Ovary (tissue), 9 donors: ENCODE measurements around the gene CCDC137. TPM values are rescaled to one million over a fixed set of nuclear protein-coding genes. Genes with fewer than 3 reads are reported as not detected.

Experiments used
- DNase-seq, 5 donors: peaks; one replicate each; pipeline ENCODE4 v3.0.0-alpha.2; 2019 to 2020
- H3K27ac ChIP-seq, 2 donors: fragments of 200-600 bp; one replicate each; pipeline versions ENCODE4 v1.5.1 to v1.8.0; 2019 to 2022
- H3K27me3 ChIP-seq: fragments of 200-600 bp; one replicate; pipeline ENCODE4 v1.8.0; 2022
- H3K36me3 ChIP-seq: fragments of 200-600 bp; sonication (generic); one replicate; pipeline ENCODE4 v1.5.1; 2019
- H3K4me1 ChIP-seq: one replicate; pipeline ENCODE4 v1.8.1; 2013; ENCODE audit warnings: mild to moderate bottlenecking, moderate library complexity; ENCODE audit not compliant: insufficient read depth
- H3K4me3 ChIP-seq: fragments of 200-600 bp; sonication (generic); one replicate; pipeline ENCODE4 v1.5.1; 2017
- H3K9me3 ChIP-seq, 2 donors: fragments of 200-600 bp in 1 of 2; sonication (generic) in 1 of 2; one replicate each; pipeline versions ENCODE4 v1.5.1 to v1.8.1; 2013 to 2019; ENCODE audit warnings: mild to moderate bottlenecking in 1 of 2, moderate library complexity in 1 of 2
- CTCF ChIP-seq, 3 donors: fragments of 450-650 bp in 2 of 3; fragments of 200-600 bp in 1 of 3; IDR thresholded peaks; one replicate each; pipeline versions ENCODE4 v1.5.1 to v1.8.0; 2016 to 2022; ENCODE audit warnings: antibody characterized with exemption in 3 of 3, mild to moderate bottlenecking in 1 of 3
- EP300 ChIP-seq: sonication (generic); formaldehyde crosslinking; IDR thresholded peaks from one replicate; pipeline ENCODE4 v1.6.1; 2017; ENCODE audit warnings: antibody characterized with exemption
- POLR2A ChIP-seq: fragments of 450-650 bp; IDR thresholded peaks from one replicate; pipeline ENCODE4 v1.6.1; 2017; ENCODE audit warnings: antibody characterized with exemption, mild to moderate bottlenecking, moderate library complexity
- WGBS, 3 donors: extraction: QIAGEN DNeasy Blood & Tissue Kit in 1 of 3; methylation state at CpG; one replicate each; pipeline versions ENCODE4 v1.1.5 to v1.1.7; 2013 to 2017; 5-methylcytosine and 5-hydroxymethylcytosine counted together
- intact Hi-C, 4 donors: fragments of 100-400 bp; cut with DNase I; formaldehyde crosslinking; loops; one replicate each; pipeline versions ENCODE4 v1.11.0 to v1.15.1; 2022 to 2023
- polyA plus RNA-seq, 2 donors: library from polyadenylated mRNA; stranded (reverse); fragments of 200-250 nt in 1 of 2; fragments of 350-450 nt in 1 of 2; fragmentation: Illumina TruSeq in 1 of 2; extraction: RNeasy Lipid Tissue Mini Kit (QIAGEN cat#74804) in 1 of 2; gene quantifications; one replicate each; pipeline ENCODE4 v1.2.3, GENCODE V29; 2013 to 2014
- total RNA-seq, 7 donors: library from RNA; depleted of rRNA in 2 of 7; stranded (reverse); fragments of >200 nt in 2 of 7; fragmentation: NEBNext Ultra II Directional in 3 of 7; extraction: Animal tissue kit (Norgen Biotek cat#: 25700) in 3 of 7; gene quantifications; one replicate each; pipeline versions ENCODE4 v1.1.0 to v1.2.4, GENCODE V29; 2016 to 2023
- donor health status: DM: no; HTN: no; CAD: no; lungs with moderate emphysema.
- donor health status: DM: no; HTN: no; CAD: no.
- donor health status: Bipolar disorder and iron deficiency.
- donor health status: DM: yes; HTN: yes; CAD: no.
- donor health status: DM: no; HTN: no; CAD: no.
- donor health status: DM: yes; HTN: yes; CAD: no.

Gene CCDC137
- total and polyA plus RNA-seq, 9 donors, result 5.1 to 17.8 (median 9.4) TPM

GRCh38 chr17:81697261-81698044, 30.9 kb downstream of the CCDC137 start:
- Histone ChIP-seq H3K4me3 (no peak overlapping the region), H3K4me1 (peaks cover 2% of the 10 kb centered on the region), H3K36me3 (no peaks in the 10 kb centered on the region), H3K27me3 (no peaks in the 10 kb centered on the region), H3K9me3 (no peaks in the 10 kb centered on the region), H3K27ac (no peak overlapping the region)
- WGBS, 3 donors, result 75 to 79% (median 78%) methylated on average over 25 of the region's 25 CpGs
- intact Hi-C loops, result no loop called here
- no peak for DNase-seq
- TF ChIP-seq POLR2A (no peak), EP300 (no peak), CTCF (IDR thresholded peaks at IDR 0.05) (no peak)

- no peaks in the 10 kb centered on the region for H3K36me3 ChIP-seq
- no peak for DNase-seq
- peaks cover 6% of the 10 kb centered on the region for H3K4me1 ChIP-seq
- no peak overlapping the region for H3K4me3 ChIP-seq
- 77 to 85% (median 82%) methylated on average over 22 to 25 of the region's 25 CpGs for WGBS, 3 donors
- TF ChIP-seq POLR2A (no peak), CTCF (IDR thresholded peaks at IDR 0.05) (no peak), EP300 (no peak)
- no peaks in the 10 kb centered on the region for H3K9me3 ChIP-seq
- intact Hi-C loops, result no loop called here
- H3K27ac ChIP-seq, result no peak overlapping the region
- H3K27me3 ChIP-seq, result no peaks in the 10 kb centered on the region
Measured at GRCh38 chr17:81700353-81701287, 34.1 kb downstream of the CCDC137 start.

GRCh38 chr17:81701288-81702071, 34.9 kb downstream of the CCDC137 start:
- peak overlapping the region; percentile 77 for H3K4me3 ChIP-seq

More at GRCh38 chr17:81701288-81702071, 34.9 kb downstream of the CCDC137 start:
- Histone ChIP-seq H3K4me1 (peaks cover 6% of the 10 kb centered on the region), H3K36me3 (no peaks in the 10 kb centered on the region), H3K27me3 (no peaks in the 10 kb centered on the region), H3K9me3 (no peaks in the 10 kb centered on the region), H3K27ac (no peak overlapping the region)
- intact Hi-C loops, result no loop called here
- TF ChIP-seq POLR2A, result no peak
- no peak for TF ChIP-seq EP300
- no peak for TF ChIP-seq CTCF (IDR thresholded peaks at IDR 0.05)
- 57 to 66% (median 62%) methylated on average over 17 to 23 of the region's 23 CpGs for WGBS, 3 donors
- DNase-seq, result no peak
